ENCODE results near the gene PSMD5. TPM values are rescaled to one million over a fixed set of nuclear protein-coding genes. Genes with fewer than 3 reads are reported as not detected.

PSMD5 gene
- total and polyA plus RNA-seq, 2 of the 4 experiments (the other 2 are of a cell fraction): 25.6 to 26.1 TPM

DNA sequence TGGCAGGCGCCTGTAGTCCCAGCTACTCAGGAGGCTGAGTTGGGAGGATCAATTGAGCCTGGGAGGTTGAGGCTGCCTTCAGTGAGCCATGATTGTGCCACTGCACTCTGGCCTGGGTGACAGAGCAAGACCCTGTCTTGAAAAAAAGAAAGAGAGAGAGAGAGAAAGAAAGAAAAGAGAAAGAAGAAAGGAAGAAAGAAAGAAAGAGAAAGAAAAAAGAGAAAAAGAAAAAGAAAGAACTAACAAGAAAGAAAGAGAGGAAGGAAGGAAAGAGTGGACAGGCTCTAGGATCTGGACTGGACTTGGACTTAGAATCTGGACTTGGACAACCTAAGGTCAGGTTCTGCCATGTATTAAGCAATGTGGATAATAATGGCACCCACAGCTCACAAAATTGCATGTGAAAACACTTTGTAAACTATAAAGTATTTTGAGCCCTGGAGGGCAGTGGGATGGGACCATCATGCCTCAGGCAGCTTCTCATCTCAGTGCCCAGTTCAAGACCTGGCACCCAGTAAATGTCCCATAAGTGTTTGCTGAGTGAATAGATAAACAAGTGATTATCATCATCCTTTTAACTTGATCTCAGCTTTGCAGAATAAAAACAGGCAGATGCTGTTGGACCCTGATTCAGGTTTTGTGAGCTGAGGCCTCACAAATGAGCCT is 47.0 kb upstream of the PSMD5 start:
- no peak overlapping the region for H3K56ac ChIP-seq (ENCODE audit: extremely low read depth, insufficient read depth, low read length)
- H2BK120ac ChIP-seq (ENCODE audit: low read depth, low read length): no peak overlapping the region
- no peak for ATAC-seq (ENCODE audit: low read depth)
- H3K9me3 ChIP-seq (ENCODE audit: control insufficient read depth, insufficient read depth, low read length): no peaks in the 10 kb centered on the region
- H3K23ac ChIP-seq (ENCODE audit: low read depth, low read length): no peak overlapping the region
- peaks cover 4% of the 10 kb centered on the region; the same call in 1 of the 2 replicates for H3K4me1 ChIP-seq (ENCODE audit: control insufficient read depth, insufficient read depth, low read length)
- WGBS, 2 experiments (ENCODE audit: extremely low coverage in 2 of 2, insufficient read length in 1 of 2): 100% methylated on average over 1 of the region's 1 CpG; no CpG with 5 or more reads in 1 of the 2 experiments
- no peak overlapping the region for H2AFZ ChIP-seq (replicated peaks; ENCODE audit: low read length, poor library complexity)
- no peak overlapping the region for H3K4me3 ChIP-seq (ENCODE audit: insufficient read depth, low read depth, low read length)
- no peak overlapping the region for H3K4ac ChIP-seq (ENCODE audit: low read depth, low read length)
- no peaks in the 10 kb centered on the region; the same call in 1 of the 2 replicates for H4K20me1 ChIP-seq (ENCODE audit: insufficient read depth, low read length)
- H3K9me1 ChIP-seq (ENCODE audit: insufficient read depth, low read length): 0 out of 2 replicates have a peak, but pooled peaks cover 3% of the 10 kb centered on the region
- H4K8ac ChIP-seq (ENCODE audit: low read depth in 2 of 2, low read length in 2 of 2): no peak overlapping the region
- no peak overlapping the region for H2BK20ac ChIP-seq (ENCODE audit: low read depth, low read length)
- dilution Hi-C loops (cut with HindIII; ENCODE audit: low sequenced_read_pairs, unreplicated experiment) (no loop called here), intact Hi-C loops (cut with micrococcal nuclease) (no loop called here), in situ Hi-C loops (cut with MboI; ENCODE audit: low sequenced_read_pairs) (no loop called here)
- TF ChIP-seq, protein P1, sequence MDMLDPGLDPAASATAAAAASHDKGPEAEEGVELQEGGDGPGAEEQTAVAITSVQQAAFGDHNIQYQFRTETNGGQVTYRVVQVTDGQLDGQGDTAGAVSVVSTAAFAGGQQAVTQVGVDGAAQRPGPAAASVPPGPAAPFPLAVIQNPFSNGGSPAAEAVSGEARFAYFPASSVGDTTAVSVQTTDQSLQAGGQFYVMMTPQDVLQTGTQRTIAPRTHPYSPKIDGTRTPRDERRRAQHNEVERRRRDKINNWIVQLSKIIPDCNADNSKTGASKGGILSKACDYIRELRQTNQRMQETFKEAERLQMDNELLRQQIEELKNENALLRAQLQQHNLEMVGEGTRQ (IDR thresholded peaks at IDR 0.05; ENCODE audit: low read depth, low read length): no peak
- TF ChIP-seq MXI1 (IDR thresholded peaks at IDR 0.05; ENCODE audit: borderline replicate concordance, low read depth, low read length) (no peak), NFE2L2 (IDR thresholded peaks at IDR 0.05; ENCODE audit: low read depth, low read length) (no peak), MAFK (IDR thresholded peaks at IDR 0.05; ENCODE audit: low read depth, low read length) (no peak), SMC3 (IDR thresholded peaks at IDR 0.05; ENCODE audit: low read depth, low read length) (no peak), FOS (IDR thresholded peaks at IDR 0.05; ENCODE audit: low read depth, low read length) (no peak), CHD1 (IDR thresholded peaks at IDR 0.05; ENCODE audit: low read depth, low read length) (no peak), RAD21 (IDR thresholded peaks at IDR 0.05; ENCODE audit: low read length) (no peak), RCOR1 (IDR thresholded peaks at IDR 0.05; ENCODE audit: insufficient replicate concordance, low read length) (no peak), CEBPB (IDR thresholded peaks at IDR 0.05; ENCODE audit: low read depth, low read length) (no peak), BHLHE40 (IDR thresholded peaks at IDR 0.05; ENCODE audit: low read depth, low read length) (no peak), POLR2A (IDR thresholded peaks at IDR 0.05; ENCODE audit: low read depth, low read length) (no peak), MAZ (IDR thresholded peaks at IDR 0.05; ENCODE audit: borderline replicate concordance, low read depth, low read length) (no peak), RFX5 (IDR thresholded peaks at IDR 0.05; ENCODE audit: low read depth, low read length) (no peak)
- TF ChIP-seq, protein P2, sequence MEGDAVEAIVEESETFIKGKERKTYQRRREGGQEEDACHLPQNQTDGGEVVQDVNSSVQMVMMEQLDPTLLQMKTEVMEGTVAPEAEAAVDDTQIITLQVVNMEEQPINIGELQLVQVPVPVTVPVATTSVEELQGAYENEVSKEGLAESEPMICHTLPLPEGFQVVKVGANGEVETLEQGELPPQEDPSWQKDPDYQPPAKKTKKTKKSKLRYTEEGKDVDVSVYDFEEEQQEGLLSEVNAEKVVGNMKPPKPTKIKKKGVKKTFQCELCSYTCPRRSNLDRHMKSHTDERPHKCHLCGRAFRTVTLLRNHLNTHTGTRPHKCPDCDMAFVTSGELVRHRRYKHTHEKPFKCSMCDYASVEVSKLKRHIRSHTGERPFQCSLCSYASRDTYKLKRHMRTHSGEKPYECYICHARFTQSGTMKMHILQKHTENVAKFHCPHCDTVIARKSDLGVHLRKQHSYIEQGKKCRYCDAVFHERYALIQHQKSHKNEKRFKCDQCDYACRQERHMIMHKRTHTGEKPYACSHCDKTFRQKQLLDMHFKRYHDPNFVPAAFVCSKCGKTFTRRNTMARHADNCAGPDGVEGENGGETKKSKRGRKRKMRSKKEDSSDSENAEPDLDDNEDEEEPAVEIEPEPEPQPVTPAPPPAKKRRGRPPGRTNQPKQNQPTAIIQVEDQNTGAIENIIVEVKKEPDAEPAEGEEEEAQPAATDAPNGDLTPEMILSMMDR (conservative IDR thresholded peaks at IDR 0.05; ENCODE audit: low read depth, low read length): no peak
- TF ChIP-seq, protein P3, sequence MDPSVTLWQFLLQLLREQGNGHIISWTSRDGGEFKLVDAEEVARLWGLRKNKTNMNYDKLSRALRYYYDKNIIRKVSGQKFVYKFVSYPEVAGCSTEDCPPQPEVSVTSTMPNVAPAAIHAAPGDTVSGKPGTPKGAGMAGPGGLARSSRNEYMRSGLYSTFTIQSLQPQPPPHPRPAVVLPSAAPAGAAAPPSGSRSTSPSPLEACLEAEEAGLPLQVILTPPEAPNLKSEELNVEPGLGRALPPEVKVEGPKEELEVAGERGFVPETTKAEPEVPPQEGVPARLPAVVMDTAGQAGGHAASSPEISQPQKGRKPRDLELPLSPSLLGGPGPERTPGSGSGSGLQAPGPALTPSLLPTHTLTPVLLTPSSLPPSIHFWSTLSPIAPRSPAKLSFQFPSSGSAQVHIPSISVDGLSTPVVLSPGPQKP (IDR thresholded peaks at IDR 0.05; ENCODE audit: borderline replicate concordance, low read depth, low read length): no peak
- H4K91ac ChIP-seq (ENCODE audit: insufficient read depth, low read depth, low read length): no peak overlapping the region
- CTCF ChIA-PET: no interaction called here
- BruUV-seq (replicated peaks): no TSS peak
- H3K79me1 ChIP-seq (ENCODE audit: low read depth in 1 of 2, low read length in 2 of 2): no peaks in the 10 kb centered on the region
- H2AK5ac ChIP-seq (ENCODE audit: low read depth, low read length): no peak overlapping the region
- no peak overlapping the region for H3K9ac ChIP-seq (ENCODE audit: low read depth, low read length)
- no peak overlapping the region for H3K27ac ChIP-seq (ENCODE audit: insufficient read depth, low read length)
- H3K14ac ChIP-seq (replicated peaks; ENCODE audit: low read depth, low read length): no peak overlapping the region
- H2BK5ac ChIP-seq (ENCODE audit: low read depth, low read length, poor library complexity, severe bottlenecking): no peak overlapping the region
- POLR2A ChIA-PET (ENCODE audit: unreplicated experiment): no interaction called here
- no peak overlapping the region for H3K4me2 ChIP-seq (ENCODE audit: low read depth, low read length)
- no peaks in the 10 kb centered on the region; the same call in 1 of the 2 replicates for H3K27me3 ChIP-seq (ENCODE audit: control insufficient read depth, insufficient read depth, low read length)
- H3K18ac ChIP-seq (ENCODE audit: low read depth, low read length): no peak overlapping the region
- H3K36me3 ChIP-seq (ENCODE audit: control insufficient read depth, insufficient read depth, low read length): no peaks in the 10 kb centered on the region
- no peak overlapping the region for H2AK9ac ChIP-seq (replicated peaks; ENCODE audit: low read depth, low read length, poor library complexity)
- H2BK15ac ChIP-seq (ENCODE audit: low read depth, low read length): no peak overlapping the region
- H4K5ac ChIP-seq (ENCODE audit: low read depth, low read length): no peak overlapping the region
- no peak for DNase-seq

All from IMR-90 (cell line).